ENCODE data around the gene EIF1AY.
A peak's percentile ranks its signal among the peaks of the same experiment; 100 is the strongest.

The EIF1AY gene

DNA sequence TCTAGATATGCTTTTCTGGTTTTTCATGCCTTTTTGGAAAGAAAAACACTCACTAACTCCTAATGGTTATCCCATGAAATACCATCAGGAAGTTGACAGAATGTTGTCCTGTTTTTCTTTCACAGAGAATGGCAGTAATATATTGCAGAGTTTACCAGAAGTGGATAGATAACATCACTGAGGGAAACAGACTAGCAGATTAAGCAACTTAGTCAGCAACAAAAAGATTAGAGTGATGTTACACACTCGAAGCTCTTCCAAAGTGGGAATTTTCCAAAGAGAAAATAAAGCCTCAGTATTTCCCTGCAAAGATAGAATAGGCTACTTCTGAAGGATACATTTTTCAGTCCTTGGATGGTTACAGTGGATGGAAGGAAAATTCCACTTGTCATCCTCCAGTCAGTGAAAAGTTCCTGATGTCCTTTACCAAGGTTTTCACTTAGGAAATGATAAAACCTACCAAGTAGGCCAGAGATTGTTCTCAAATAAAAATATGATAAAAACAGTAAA is 31.1 kb upstream of the EIF1AY start:
- no peak overlapping the region for H4K91ac ChIP-seq (ENCODE audit: low read depth, low read length)
- no peaks in the 10 kb centered on the region for H3K4me1 ChIP-seq (ENCODE audit: control insufficient read depth in 1 of 2, insufficient read depth in 2 of 2, low read length in 2 of 2)
- H2BK120ac ChIP-seq (ENCODE audit: insufficient read depth, low read length, poor library complexity), result no peak overlapping the region
- H4K12ac ChIP-seq (ENCODE audit: low read depth, low read length), result no peak overlapping the region
- no CpG with 5 or more reads among the region's 1 CpG for WGBS (ENCODE audit: extremely low coverage, insufficient coverage, insufficient read length)
- no peak overlapping the region for H3K23ac ChIP-seq (ENCODE audit: low read length)
- no peak overlapping the region for H2BK5ac ChIP-seq (ENCODE audit: low read depth, low read length, poor library complexity)
- H2AK5ac ChIP-seq (ENCODE audit: low read length), result no peak overlapping the region
- no peak overlapping the region for H3K4me3 ChIP-seq (ENCODE audit: low read depth, low read length)
- H3K4me2 ChIP-seq (ENCODE audit: low read length), result no peak overlapping the region
- no peak overlapping the region for H3K18ac ChIP-seq (ENCODE audit: low read length)
- DNase-seq, result no peak
- H2BK12ac ChIP-seq (ENCODE audit: low read length), result no peak overlapping the region
- H3K9ac ChIP-seq (ENCODE audit: low read length), result no peak overlapping the region
- no peaks in the 10 kb centered on the region for H3K36me3 ChIP-seq (ENCODE audit: control insufficient read depth in 1 of 2, insufficient read depth in 2 of 2, low read length in 2 of 2)
- H3K14ac ChIP-seq (ENCODE audit: low read length), result no peak overlapping the region
- H3K27me3 ChIP-seq (ENCODE audit: insufficient read depth, low read length), result no peaks in the 10 kb centered on the region
- H4K8ac ChIP-seq (ENCODE audit: low read depth, low read length), result no peak overlapping the region
- H3K27ac ChIP-seq (ENCODE audit: low read depth, low read length), result no peak overlapping the region
- no peaks in the 10 kb centered on the region for H3K79me1 ChIP-seq (ENCODE audit: low read length)
- no peak overlapping the region for H3K4ac ChIP-seq (ENCODE audit: low read depth, low read length)
- H2AFZ ChIP-seq (ENCODE audit: insufficient read depth, low read length, poor library complexity), result no peak overlapping the region
- no peaks in the 10 kb centered on the region for H3K9me3 ChIP-seq (ENCODE audit: insufficient read depth, low read depth, low read length)
- no peaks in the 10 kb centered on the region for H3K79me2 ChIP-seq (ENCODE audit: control insufficient read depth, insufficient read depth, low read length, poor library complexity)

DNA sequence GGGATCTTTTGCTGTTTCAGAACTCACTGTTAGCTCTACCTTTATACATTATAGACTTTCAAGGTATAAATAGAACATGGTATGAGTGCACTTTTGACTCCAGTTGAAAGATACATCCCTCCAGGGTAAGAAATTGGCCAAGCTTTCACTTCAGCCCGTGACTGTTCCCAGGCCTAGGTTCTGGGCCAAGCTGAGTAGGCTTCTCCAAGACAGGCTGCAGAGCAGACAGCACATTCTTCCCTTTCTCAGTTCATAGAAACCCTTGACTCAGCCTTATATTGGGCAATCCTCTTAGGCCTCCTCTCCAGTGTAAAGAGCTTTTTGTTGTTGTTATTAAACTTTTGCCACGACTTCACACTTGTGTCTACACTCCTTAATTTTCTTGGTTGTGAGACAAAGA is 29.5 kb upstream of the EIF1AY start:
- H3K36me3 ChIP-seq (ENCODE audit: control insufficient read depth in 1 of 2, insufficient read depth in 2 of 2, low read length in 2 of 2), result no peaks in the 10 kb centered on the region
- H2BK5ac ChIP-seq (ENCODE audit: low read depth, low read length, poor library complexity), result no peak overlapping the region
- no CpG with 5 or more reads among the region's 2 CpGs for WGBS (ENCODE audit: extremely low coverage, insufficient coverage, insufficient read length)

DNA sequence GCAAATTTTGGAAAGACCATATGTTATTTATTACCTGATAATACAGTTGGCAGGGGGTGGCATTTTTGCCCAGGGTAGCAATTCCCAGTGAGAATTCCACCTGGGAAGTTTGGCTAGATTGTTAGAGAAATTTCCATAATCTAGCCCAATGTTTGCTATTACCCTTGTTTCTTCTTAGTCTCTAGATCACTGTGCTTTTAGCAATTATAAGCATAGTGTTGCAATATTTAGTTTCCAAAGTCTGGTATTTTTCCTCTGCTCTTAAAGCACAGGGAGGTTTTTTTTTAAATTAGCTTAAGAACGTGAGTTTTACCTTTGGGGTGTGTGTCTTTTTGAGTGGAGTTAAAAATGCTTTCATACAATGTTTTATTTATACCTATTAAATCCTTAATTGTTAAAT is 26.3 kb upstream of the EIF1AY start:
- Histone ChIP-seq H2AFZ (ENCODE audit: insufficient read depth, low read length, poor library complexity) (no peak overlapping the region), H3K9ac (ENCODE audit: low read length) (no peak overlapping the region), H3K23ac (ENCODE audit: low read length) (no peak overlapping the region), H3K79me2 (ENCODE audit: control insufficient read depth, insufficient read depth, low read length, poor library complexity) (no peaks in the 10 kb centered on the region), H3K18ac (ENCODE audit: low read length) (no peak overlapping the region), H3K4me1 (ENCODE audit: control insufficient read depth in 1 of 2, insufficient read depth in 2 of 2, low read length in 2 of 2) (no peaks in the 10 kb centered on the region), H3K79me1 (ENCODE audit: low read length) (no peaks in the 10 kb centered on the region), H2AK5ac (ENCODE audit: low read length) (no peak overlapping the region), H3K27ac (ENCODE audit: low read depth, low read length) (no peak overlapping the region), H3K4ac (ENCODE audit: low read depth, low read length) (no peak overlapping the region), H4K12ac (ENCODE audit: low read depth, low read length) (no peak overlapping the region), H2BK12ac (ENCODE audit: low read length) (no peak overlapping the region), H3K4me3 (ENCODE audit: low read depth, low read length) (no peak overlapping the region), H2BK120ac (ENCODE audit: insufficient read depth, low read length, poor library complexity) (no peak overlapping the region), H4K91ac (ENCODE audit: low read depth, low read length) (no peak overlapping the region), H4K8ac (ENCODE audit: low read depth, low read length) (no peak overlapping the region), H3K14ac (ENCODE audit: low read length) (no peak overlapping the region), H2BK5ac (ENCODE audit: low read depth, low read length, poor library complexity) (no peak overlapping the region), H3K36me3 (ENCODE audit: control insufficient read depth in 1 of 2, insufficient read depth in 2 of 2, low read length in 2 of 2) (no peaks in the 10 kb centered on the region), H3K9me3 (ENCODE audit: insufficient read depth, low read depth, low read length) (peaks cover 16% of the 10 kb centered on the region), H3K27me3 (ENCODE audit: insufficient read depth, low read length) (no peaks in the 10 kb centered on the region), H3K4me2 (ENCODE audit: low read length) (no peak overlapping the region)
- WGBS (ENCODE audit: extremely low coverage, insufficient coverage, insufficient read length), result no CpG with 5 or more reads among the region's 1 CpG
- no peak for DNase-seq

More for the DNA sequence above, 29.5 kb upstream of the EIF1AY start:
- H4K8ac ChIP-seq (ENCODE audit: low read depth, low read length), result no peak overlapping the region
- H2AFZ ChIP-seq (ENCODE audit: insufficient read depth, low read length, poor library complexity), result no peak overlapping the region
- H3K9ac ChIP-seq (ENCODE audit: low read length), result no peak overlapping the region
- DNase-seq, result peak in 1 of 2 donors; percentile 34
- H2BK12ac ChIP-seq (ENCODE audit: low read length), result no peak overlapping the region
- H3K14ac ChIP-seq (ENCODE audit: low read length), result no peak overlapping the region
- no peak overlapping the region for H3K18ac ChIP-seq (ENCODE audit: low read length)
- no peak overlapping the region for H2AK5ac ChIP-seq (ENCODE audit: low read length)
- H3K79me1 ChIP-seq (ENCODE audit: low read length), result no peaks in the 10 kb centered on the region
- no peaks in the 10 kb centered on the region for H3K79me2 ChIP-seq (ENCODE audit: control insufficient read depth, insufficient read depth, low read length, poor library complexity)
- H3K9me3 ChIP-seq (ENCODE audit: insufficient read depth, low read depth, low read length), result peaks cover 4% of the 10 kb centered on the region
- no peak overlapping the region for H4K12ac ChIP-seq (ENCODE audit: low read depth, low read length)
- H3K23ac ChIP-seq (ENCODE audit: low read length), result no peak overlapping the region
- H3K27me3 ChIP-seq (ENCODE audit: insufficient read depth, low read length), result no peaks in the 10 kb centered on the region
- no peak overlapping the region for H4K91ac ChIP-seq (ENCODE audit: low read depth, low read length)
- no peak overlapping the region for H3K27ac ChIP-seq (ENCODE audit: low read depth, low read length)
- no peak overlapping the region for H3K4ac ChIP-seq (ENCODE audit: low read depth, low read length)
- H2BK120ac ChIP-seq (ENCODE audit: insufficient read depth, low read length, poor library complexity), result no peak overlapping the region
- H3K4me1 ChIP-seq (ENCODE audit: control insufficient read depth in 1 of 2, insufficient read depth in 2 of 2, low read length in 2 of 2), result no peaks in the 10 kb centered on the region
- no peak overlapping the region for H3K4me3 ChIP-seq (ENCODE audit: low read depth, low read length)
- H3K4me2 ChIP-seq (ENCODE audit: low read length), result no peak overlapping the region

DNA sequence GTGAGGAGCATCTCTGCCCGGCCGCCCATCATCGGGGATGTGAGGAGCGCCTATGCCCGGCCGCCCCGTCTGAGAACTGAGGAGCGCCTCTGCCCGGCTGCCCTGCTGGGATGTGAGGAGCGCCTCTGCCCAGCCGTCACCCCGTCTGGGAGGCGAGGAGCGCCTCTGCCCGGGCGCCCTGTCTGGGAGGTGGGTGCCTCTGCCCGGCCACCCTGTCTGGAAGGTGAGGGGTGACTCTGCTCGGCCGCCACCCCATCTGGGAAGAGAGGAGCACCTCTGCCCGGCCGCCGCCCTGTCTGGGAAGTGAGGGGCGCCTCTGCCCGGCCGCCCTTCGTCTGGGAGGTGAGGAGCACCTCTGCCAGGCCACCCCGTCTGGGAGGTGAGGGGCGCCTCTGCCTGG is 23.7 kb upstream of the EIF1AY start:
- no peak overlapping the region for H2BK12ac ChIP-seq (ENCODE audit: low read length)
- H2AFZ ChIP-seq (ENCODE audit: insufficient read depth, low read length, poor library complexity), result no peak overlapping the region
- no peak overlapping the region for H2BK5ac ChIP-seq (ENCODE audit: low read depth, low read length, poor library complexity)
- no peaks in the 10 kb centered on the region for H3K79me1 ChIP-seq (ENCODE audit: low read length)
- H3K9me3 ChIP-seq (ENCODE audit: insufficient read depth, low read depth, low read length), result peaks cover 16% of the 10 kb centered on the region
- no CpG with 5 or more reads among the region's 28 CpGs for WGBS (ENCODE audit: extremely low coverage, insufficient coverage, insufficient read length)
- H3K27ac ChIP-seq (ENCODE audit: low read depth, low read length), result no peak overlapping the region
- no peak overlapping the region for H4K8ac ChIP-seq (ENCODE audit: low read depth, low read length)
- DNase-seq, result no peak
- no peak overlapping the region for H3K23ac ChIP-seq (ENCODE audit: low read length)
- H4K12ac ChIP-seq (ENCODE audit: low read depth, low read length), result no peak overlapping the region
- no peaks in the 10 kb centered on the region for H3K27me3 ChIP-seq (ENCODE audit: insufficient read depth, low read length)
- H3K18ac ChIP-seq (ENCODE audit: low read length), result no peak overlapping the region
- H3K9ac ChIP-seq (ENCODE audit: low read length), result no peak overlapping the region
- H3K4me2 ChIP-seq (ENCODE audit: low read length), result no peak overlapping the region
- H3K4ac ChIP-seq (ENCODE audit: low read depth, low read length), result no peak overlapping the region
- H2BK120ac ChIP-seq (ENCODE audit: insufficient read depth, low read length, poor library complexity), result no peak overlapping the region
- H3K4me1 ChIP-seq (ENCODE audit: control insufficient read depth in 1 of 2, insufficient read depth in 2 of 2, low read length in 2 of 2), result no peaks in the 10 kb centered on the region
- no peaks in the 10 kb centered on the region for H3K36me3 ChIP-seq (ENCODE audit: control insufficient read depth in 1 of 2, insufficient read depth in 2 of 2, low read length in 2 of 2)
- H4K91ac ChIP-seq (ENCODE audit: low read depth, low read length), result no peak overlapping the region
- no peak overlapping the region for H3K4me3 ChIP-seq (ENCODE audit: low read depth, low read length)
- H3K79me2 ChIP-seq (ENCODE audit: control insufficient read depth, insufficient read depth, low read length, poor library complexity), result no peaks in the 10 kb centered on the region
- H2AK5ac ChIP-seq (ENCODE audit: low read length), result no peak overlapping the region
- H3K14ac ChIP-seq (ENCODE audit: low read length), result no peak overlapping the region
